Mammary epithelial cell (primary cell): ENCODE data around the gene TRIML1.
"Not testable (repeated sequence)": the region's sequence is repeated elsewhere in the genome, so short reads cannot be mapped to it uniquely, and the experiment has no call there.

ENCODE experiments used
- EZH2 ChIP-seq: IDR thresholded peaks from 2 replicates; pipeline ENCODE4 v1.6.1; 2012; ENCODE audit warnings: low read length, inconsistent platforms, borderline replicate concordance
- TF ChIP-seq, protein P1 (sequence below), 2 donors: IDR thresholded peaks in 1 of 2; conservative IDR thresholded peaks in 1 of 2; 2 replicates each; pipeline ENCODE4 v1.5.1; 2011 to 2012; ENCODE audit warnings: inconsistent platforms in 2 of 2, low read length in 2 of 2, mild to moderate bottlenecking in 2 of 2, control low read depth in 1 of 2, low read depth in 1 of 2; ENCODE audit not compliant: insufficient read depth in 1 of 2; ENCODE audit errors: extremely low read depth in 1 of 2

DNA sequence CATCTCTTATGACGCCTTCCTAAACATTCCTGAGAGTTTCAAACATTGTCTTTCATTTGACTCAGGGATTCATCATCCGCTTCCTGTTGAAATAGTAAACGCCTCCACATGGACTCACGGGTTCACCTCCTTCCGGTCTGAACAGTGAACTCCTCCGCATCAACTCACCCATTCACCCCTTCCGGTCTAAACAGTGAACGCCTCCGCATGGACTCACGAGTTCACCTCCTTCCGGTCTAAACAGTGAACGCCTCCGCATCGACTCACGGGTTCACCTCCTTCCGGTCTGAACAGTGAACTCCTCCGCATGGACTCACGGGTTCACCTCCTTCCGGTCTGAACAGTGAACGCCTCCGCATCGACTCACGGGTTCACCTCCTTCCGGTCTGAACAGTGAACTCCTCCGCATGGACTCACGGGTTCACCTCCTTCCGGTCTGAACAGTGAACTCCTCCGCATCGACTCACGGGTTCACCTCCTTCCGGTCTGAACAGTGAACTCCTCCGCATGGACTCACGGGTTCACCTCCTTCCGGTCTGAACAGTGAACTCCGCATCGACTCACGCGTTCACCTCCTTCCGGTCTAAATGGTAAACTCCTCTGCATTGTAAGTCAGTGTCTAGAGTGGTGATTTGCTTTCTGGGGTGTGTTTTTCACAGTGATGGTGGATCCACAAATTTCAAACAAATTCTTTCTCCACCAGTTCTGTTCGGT, 20.4 kb downstream of the TRIML1 start:
- TF ChIP-seq, protein P1, sequence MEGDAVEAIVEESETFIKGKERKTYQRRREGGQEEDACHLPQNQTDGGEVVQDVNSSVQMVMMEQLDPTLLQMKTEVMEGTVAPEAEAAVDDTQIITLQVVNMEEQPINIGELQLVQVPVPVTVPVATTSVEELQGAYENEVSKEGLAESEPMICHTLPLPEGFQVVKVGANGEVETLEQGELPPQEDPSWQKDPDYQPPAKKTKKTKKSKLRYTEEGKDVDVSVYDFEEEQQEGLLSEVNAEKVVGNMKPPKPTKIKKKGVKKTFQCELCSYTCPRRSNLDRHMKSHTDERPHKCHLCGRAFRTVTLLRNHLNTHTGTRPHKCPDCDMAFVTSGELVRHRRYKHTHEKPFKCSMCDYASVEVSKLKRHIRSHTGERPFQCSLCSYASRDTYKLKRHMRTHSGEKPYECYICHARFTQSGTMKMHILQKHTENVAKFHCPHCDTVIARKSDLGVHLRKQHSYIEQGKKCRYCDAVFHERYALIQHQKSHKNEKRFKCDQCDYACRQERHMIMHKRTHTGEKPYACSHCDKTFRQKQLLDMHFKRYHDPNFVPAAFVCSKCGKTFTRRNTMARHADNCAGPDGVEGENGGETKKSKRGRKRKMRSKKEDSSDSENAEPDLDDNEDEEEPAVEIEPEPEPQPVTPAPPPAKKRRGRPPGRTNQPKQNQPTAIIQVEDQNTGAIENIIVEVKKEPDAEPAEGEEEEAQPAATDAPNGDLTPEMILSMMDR (conservative IDR thresholded peaks at IDR 0.05 in 1 of 2, IDR thresholded peaks at IDR 0.05 in 1 of 2; ENCODE audit: extremely low read depth in 1 of 2, insufficient read depth in 1 of 2, low read depth in 1 of 2, low read length in 2 of 2): not testable (repeated sequence)
- not testable (repeated sequence) for TF ChIP-seq EZH2
